Activated naive CD8-positive, alpha-beta T cell treated with anti-CD3 and anti-CD28 coated beads, Interleukin-2, amount 50 U/mL, for 24 hours (primary cell): Measurements from ENCODE around the gene PTPRN2.
"Not testable (repeated sequence)": the region's sequence is repeated elsewhere in the genome, so short reads cannot be mapped to it uniquely, and the experiment has no call there.

ENCODE experiments used
- ATAC-seq: fragments of 150-1000 bp; cut with Tn5 transposase; one replicate; pipeline ENCODE4 v1.10.0; 2021
- DNase-seq: peaks from one replicate; pipeline ENCODE4 v3.0.0; 2021
- H3K27ac Mint-ChIP-seq: one replicate; pipeline ENCODE4 v1.8.0; 2021; ENCODE audit warnings: mild to moderate bottlenecking, mixed read lengths
- H3K27me3 Mint-ChIP-seq: one replicate; pipeline ENCODE4 v1.8.0; 2021; ENCODE audit warnings: mixed read lengths
- H3K36me3 Mint-ChIP-seq: one replicate; pipeline ENCODE4 v1.8.0; 2021; ENCODE audit warnings: low read depth, mixed read lengths
- H3K4me1 Mint-ChIP-seq: one replicate; pipeline ENCODE4 v1.8.0; 2021; ENCODE audit warnings: mixed read lengths
- H3K4me3 Mint-ChIP-seq: one replicate; pipeline ENCODE4 v1.8.0; 2021; ENCODE audit warnings: mild to moderate bottlenecking, moderate library complexity, mixed read lengths
- H3K9me3 Mint-ChIP-seq: one replicate; pipeline ENCODE4 v1.8.0; 2021; ENCODE audit warnings: mixed read lengths

PTPRN2 gene

DNA sequence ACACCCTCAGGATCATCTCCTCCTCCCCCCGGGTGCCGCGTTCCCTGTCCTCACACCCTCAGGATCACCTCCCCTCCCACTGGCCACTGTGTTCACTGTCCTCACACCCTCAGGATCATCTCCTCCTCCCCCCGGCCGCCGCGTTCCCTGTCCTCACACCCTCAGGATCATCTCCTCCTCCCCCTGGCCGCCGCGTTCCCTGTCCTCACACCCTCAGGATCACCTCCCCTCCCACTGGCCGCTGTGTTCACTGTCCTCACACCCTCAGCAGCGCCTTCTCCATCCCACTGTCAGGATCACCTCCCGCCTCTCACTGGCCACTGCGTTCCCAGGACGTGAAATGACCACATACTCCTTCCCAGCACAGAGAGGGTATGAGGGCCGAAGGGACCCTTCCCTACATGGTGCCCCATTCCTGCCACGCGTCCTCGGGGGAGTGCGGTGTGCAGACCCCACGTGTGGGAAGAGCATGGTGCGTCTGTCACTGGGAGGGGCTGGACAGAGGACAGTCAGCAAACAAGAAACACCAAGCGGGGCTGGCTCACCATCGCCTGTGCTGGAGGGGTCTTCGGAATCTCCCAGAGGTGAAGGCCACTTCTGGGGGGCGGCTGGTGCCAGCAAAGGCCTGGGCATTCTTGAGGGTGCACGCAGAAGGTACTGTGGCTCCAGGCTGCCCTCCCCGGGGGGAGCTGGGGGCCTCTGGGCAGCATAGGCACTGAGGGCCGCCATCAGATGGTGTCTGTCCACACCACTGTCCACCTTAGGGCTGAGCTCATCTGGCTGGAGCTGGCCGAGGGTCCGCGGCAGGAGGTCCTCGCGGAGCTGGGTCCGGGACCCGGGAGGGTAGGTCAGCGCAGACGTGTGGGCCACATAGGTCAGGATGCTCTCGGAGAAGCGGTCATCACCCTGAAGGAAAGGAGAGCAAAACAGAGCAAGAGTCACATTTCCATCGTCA, 421.0 kb downstream of the PTPRN2 start:
- DNase-seq (no peak), ATAC-seq (no peak)
- Mint-ChIP-seq H3K36me3 (no peaks in the 10 kb centered on the region), H3K27ac (no peak overlapping the region), H3K9me3 (peaks cover 8% of the 10 kb centered on the region), H3K4me3 (no peak overlapping the region), H3K27me3 (peaks cover 1% of the 10 kb centered on the region), H3K4me1 (no peaks in the 10 kb centered on the region)

GRCh38 chr7:158165711-158166110, 421.9 kb downstream of the PTPRN2 start:
- ATAC-seq: no peak
- peaks cover 8% of the 10 kb centered on the region for H3K9me3 Mint-ChIP-seq
- H3K27ac Mint-ChIP-seq: no peak overlapping the region
- H3K4me3 Mint-ChIP-seq: no peak overlapping the region
- DNase-seq: no peak
- H3K36me3 Mint-ChIP-seq: no peaks in the 10 kb centered on the region
- H3K27me3 Mint-ChIP-seq: peaks cover 1% of the 10 kb centered on the region
- no peaks in the 10 kb centered on the region for H3K4me1 Mint-ChIP-seq

GRCh38 chr7:158164101-158165095, 423.2 kb downstream of the PTPRN2 start:
- DNase-seq (no peak), ATAC-seq (no peak)
- Mint-ChIP-seq H3K4me3 (no peak overlapping the region), H3K27ac (no peak overlapping the region), H3K27me3 (peaks cover 1% of the 10 kb centered on the region), H3K4me1 (no peaks in the 10 kb centered on the region), H3K36me3 (no peaks in the 10 kb centered on the region), H3K9me3 (peaks cover 8% of the 10 kb centered on the region)

- Mint-ChIP-seq H3K4me1 (no peaks in the 10 kb centered on the region), H3K27ac (no peak overlapping the region), H3K27me3 (peaks cover 1% of the 10 kb centered on the region), H3K36me3 (no peaks in the 10 kb centered on the region), H3K4me3 (no peak overlapping the region), H3K9me3 (peaks cover 8% of the 10 kb centered on the region)
- ATAC-seq: no peak
- no peak for DNase-seq
Measured at GRCh38 chr7:158161194-158161593, 426.4 kb downstream of the PTPRN2 start.

DNA sequence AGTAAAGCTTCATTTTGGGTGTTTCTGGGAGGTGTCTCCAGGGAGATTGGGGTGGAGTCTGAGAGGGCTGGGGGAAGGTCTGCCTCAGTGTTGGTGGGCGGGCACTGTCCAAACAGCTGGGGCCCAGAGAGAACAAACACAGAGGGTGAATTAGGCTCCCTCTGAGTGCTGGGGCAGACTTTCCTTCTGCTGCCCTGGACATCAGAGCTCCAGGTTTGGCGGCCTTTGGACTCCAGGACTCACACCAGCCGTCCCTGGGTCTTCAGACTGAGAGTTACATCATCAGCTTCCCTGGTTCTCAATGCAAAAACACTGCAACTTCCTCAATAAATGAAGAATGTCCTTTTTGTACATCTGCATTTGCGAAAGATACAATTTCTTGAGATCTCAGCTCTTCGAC, 427.4 kb downstream of the PTPRN2 start:
- Mint-ChIP-seq H3K9me3 (peaks cover 14% of the 10 kb centered on the region), H3K4me3 (no peak overlapping the region), H3K4me1 (no peaks in the 10 kb centered on the region), H3K36me3 (no peaks in the 10 kb centered on the region), H3K27me3 (peaks cover 1% of the 10 kb centered on the region), H3K27ac (no peak overlapping the region)
- ATAC-seq: no peak
- no peak for DNase-seq

DNA sequence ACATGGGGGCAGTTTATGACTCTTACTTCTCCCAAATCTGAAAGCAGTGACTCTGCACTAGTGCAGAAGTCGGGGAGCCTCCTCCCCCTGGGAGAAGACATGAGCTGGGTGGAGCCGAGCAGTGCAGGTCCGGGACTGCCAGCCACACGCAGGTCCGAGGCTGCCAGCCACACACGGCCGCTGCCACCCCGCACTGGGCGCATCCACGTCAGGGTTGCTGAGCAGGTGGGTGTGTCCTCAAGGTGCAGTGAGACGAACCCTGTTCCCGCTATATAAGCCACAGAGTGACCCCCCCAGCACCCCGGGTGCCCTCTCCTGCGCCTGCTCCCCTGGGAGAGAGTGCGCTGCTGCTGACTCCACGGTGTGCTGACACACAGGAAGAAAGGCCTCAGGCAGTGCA, 430.2 kb downstream of the PTPRN2 start:
- no peaks in the 10 kb centered on the region for H3K27me3 Mint-ChIP-seq
- no peak overlapping the region for H3K27ac Mint-ChIP-seq
- no peak for ATAC-seq
- no peaks in the 10 kb centered on the region for H3K4me1 Mint-ChIP-seq
- peaks cover 6% of the 10 kb centered on the region for H3K9me3 Mint-ChIP-seq
- H3K36me3 Mint-ChIP-seq: no peaks in the 10 kb centered on the region
- H3K4me3 Mint-ChIP-seq: no peak overlapping the region
- DNase-seq: no peak

- DNase-seq: peak; percentile 3
Measured at GRCh38 chr7:158151273-158151672, 436.4 kb downstream of the PTPRN2 start.

DNA sequence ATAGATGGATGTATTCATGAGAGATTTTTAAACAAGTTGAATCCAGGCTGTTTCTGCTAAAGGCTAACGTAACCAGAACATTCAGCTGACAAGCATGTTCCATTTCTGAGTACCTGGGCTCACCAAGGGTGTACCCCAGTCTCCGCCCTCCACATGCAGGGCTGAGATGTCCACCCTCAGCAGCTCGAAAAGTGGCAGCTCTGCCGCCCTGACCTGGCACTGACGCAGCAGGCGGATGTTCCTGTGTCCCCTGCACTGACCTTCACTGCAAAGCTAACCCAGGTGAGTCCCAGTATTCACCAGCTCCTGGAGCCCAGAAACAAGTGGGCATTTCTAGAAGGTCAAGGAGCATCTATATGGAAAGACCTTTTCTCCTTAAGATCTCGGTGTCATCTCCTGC, 437.4 kb downstream of the PTPRN2 start:
- no peak overlapping the region for H3K27ac Mint-ChIP-seq
- no peaks in the 10 kb centered on the region for H3K4me1 Mint-ChIP-seq
- no peak overlapping the region for H3K4me3 Mint-ChIP-seq
- H3K27me3 Mint-ChIP-seq: no peaks in the 10 kb centered on the region
- ATAC-seq: no peak
- DNase-seq: no peak
- H3K9me3 Mint-ChIP-seq: peaks cover 1% of the 10 kb centered on the region
- no peaks in the 10 kb centered on the region for H3K36me3 Mint-ChIP-seq

More at GRCh38 chr7:158151273-158151672, 436.4 kb downstream of the PTPRN2 start:
- not testable (repeated sequence) for H3K4me1 Mint-ChIP-seq, ATAC-seq, H3K27me3 Mint-ChIP-seq, H3K27ac Mint-ChIP-seq, H3K4me3 Mint-ChIP-seq, H3K9me3 Mint-ChIP-seq, H3K36me3 Mint-ChIP-seq

- H3K4me1 Mint-ChIP-seq, ATAC-seq, H3K36me3 Mint-ChIP-seq, H3K4me3 Mint-ChIP-seq, H3K9me3 Mint-ChIP-seq, H3K27ac Mint-ChIP-seq, H3K27me3 Mint-ChIP-seq, DNase-seq: not testable (repeated sequence)
Measured at GRCh38 chr7:158147431-158147830, 440.2 kb downstream of the PTPRN2 start.

GRCh38 chr7:158145370-158145769, 442.3 kb downstream of the PTPRN2 start:
- no peak for ATAC-seq
- no peak for DNase-seq
- H3K9me3 Mint-ChIP-seq: no peaks in the 10 kb centered on the region
- no peak overlapping the region for H3K27ac Mint-ChIP-seq
- H3K4me3 Mint-ChIP-seq: no peak overlapping the region
- H3K27me3 Mint-ChIP-seq: no peaks in the 10 kb centered on the region
- H3K36me3 Mint-ChIP-seq: no peaks in the 10 kb centered on the region
- no peaks in the 10 kb centered on the region for H3K4me1 Mint-ChIP-seq

DNA sequence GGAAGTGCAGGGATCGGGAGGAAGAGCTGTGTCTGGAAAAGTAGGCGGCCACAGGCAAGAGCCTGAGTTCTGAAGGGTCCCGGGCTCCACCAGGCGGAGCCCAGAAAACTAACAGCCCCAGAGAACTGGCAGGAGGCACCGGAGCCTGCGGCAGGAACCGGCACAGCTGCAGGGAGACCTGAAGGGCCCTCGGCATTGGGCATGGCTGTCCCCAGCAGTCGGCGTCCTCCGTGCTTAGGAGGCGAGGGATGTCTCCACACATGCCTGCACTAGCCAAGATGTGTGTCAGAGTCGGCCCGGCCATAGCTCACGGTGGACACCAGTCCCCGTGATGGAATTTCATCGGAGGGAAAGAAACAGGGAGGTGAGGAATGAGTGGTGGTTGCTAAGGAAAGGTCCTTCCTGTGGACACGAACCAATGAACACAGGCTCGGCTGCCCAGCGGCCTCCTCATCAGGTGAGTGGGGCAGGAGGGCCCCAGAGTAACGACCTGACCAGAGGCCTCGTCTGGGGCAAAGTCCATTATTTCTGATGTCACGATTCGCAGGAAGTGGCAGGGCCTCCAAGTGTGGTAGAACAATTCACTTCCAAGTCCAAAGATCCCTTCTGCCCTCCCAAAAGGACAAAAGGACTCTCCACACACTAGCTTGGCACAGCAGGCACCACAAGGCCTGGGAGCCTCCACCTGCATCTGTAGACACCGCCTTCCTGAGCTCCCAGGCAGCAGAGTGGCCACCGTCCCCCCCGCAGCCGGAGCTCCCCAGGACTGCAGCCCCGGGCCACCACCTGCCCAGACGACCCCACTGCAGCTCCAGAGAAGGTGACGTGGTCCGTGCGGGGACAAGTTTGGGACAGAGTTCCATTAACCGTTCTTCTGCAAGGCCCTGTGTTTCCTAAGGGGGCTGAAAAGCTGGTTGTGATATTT, 444.2 kb downstream of the PTPRN2 start:
- ATAC-seq (no peak), DNase-seq (no peak)
- Mint-ChIP-seq H3K27me3 (no peaks in the 10 kb centered on the region), H3K9me3 (no peaks in the 10 kb centered on the region), H3K4me3 (no peak overlapping the region), H3K36me3 (no peaks in the 10 kb centered on the region), H3K4me1 (no peaks in the 10 kb centered on the region), H3K27ac (no peak overlapping the region)

- no peaks in the 10 kb centered on the region for H3K4me1 Mint-ChIP-seq
- no peaks in the 10 kb centered on the region for H3K9me3 Mint-ChIP-seq
- H3K4me3 Mint-ChIP-seq: no peak overlapping the region
- no peak for DNase-seq
- no peaks in the 10 kb centered on the region for H3K36me3 Mint-ChIP-seq
- H3K27ac Mint-ChIP-seq: no peak overlapping the region
- no peak for ATAC-seq
- H3K27me3 Mint-ChIP-seq: no peaks in the 10 kb centered on the region
Measured at GRCh38 chr7:158142657-158143056, 445.0 kb downstream of the PTPRN2 start.

GRCh38 chr7:158141806-158142518, 445.7 kb downstream of the PTPRN2 start:
- Mint-ChIP-seq H3K4me3 (no peak overlapping the region), H3K27ac (no peak overlapping the region), H3K36me3 (no peaks in the 10 kb centered on the region), H3K27me3 (no peaks in the 10 kb centered on the region), H3K4me1 (no peaks in the 10 kb centered on the region), H3K9me3 (no peaks in the 10 kb centered on the region)
- ATAC-seq (no peak), DNase-seq (no peak)
